AML-193 (cell line): ENCODE measurements around the gene ZFP69B.

Source experiments
- DNase-seq, 2 experiments: peaks; one replicate each; lab custom pipeline; 2025; lab: John Stamatoyannopoulos, UW

ZFP69B gene

GRCh38 chr1:40435876-40436275, 14.4 kb upstream of the ZFP69B start:
- DNase-seq = no peak

- DNase-seq = peak; percentile 16 to 22
Observed at GRCh38 chr1:40438391-40439015, 11.8 kb upstream of the ZFP69B start.

- DNase-seq = no peak
Observed at GRCh38 chr1:40439247-40439646, 11.0 kb upstream of the ZFP69B start.

- no peak for DNase-seq
Observed at GRCh38 chr1:40450495-40451237, 390 bp downstream of the ZFP69B start.

GRCh38 chr1:40451238-40451585, 936 bp downstream of the ZFP69B start:
- no peak for DNase-seq

GRCh38 chr1:40454873-40455272, 4.6 kb downstream of the ZFP69B start:
- DNase-seq = no peak

- DNase-seq = no peak
Observed at GRCh38 chr1:40462956-40463590, 12.8 kb downstream of the ZFP69B start.

- no peak for DNase-seq
Observed at GRCh38 chr1:40469327-40469726, 19.1 kb downstream of the ZFP69B start.

GRCh38 chr1:40475268-40475667, 25.0 kb downstream of the ZFP69B start:
- DNase-seq = no peak

GRCh38 chr1:40476924-40477677, 26.8 kb downstream of the ZFP69B start, which contains the start of gene ZFP69:
ZFP69 (plus strand) TSS chr1:40477290; CDS start chr1:40479362, 2,072 bp downstream.
- DNase-seq = peak; percentile 51 to 69

- peak; percentile 18 to 22 for DNase-seq
Observed at GRCh38 chr1:40477678-40478053, 27.4 kb downstream of the ZFP69B start.

- no peak for DNase-seq
Observed at GRCh38 chr1:40478276-40478675, 28.0 kb downstream of the ZFP69B start.

- no peak for DNase-seq
Observed at GRCh38 chr1:40479156-40479555, 28.9 kb downstream of the ZFP69B start.

GRCh38 chr1:40495315-40495903, 45.1 kb downstream of the ZFP69B start:
- DNase-seq = no peak

GRCh38 chr1:40502651-40503050, 52.4 kb downstream of the ZFP69B start:
- peak; percentile 43 to 44 for DNase-seq

- no peak for DNase-seq
Observed at GRCh38 chr1:40507973-40508372, 57.7 kb downstream of the ZFP69B start.

GRCh38 chr1:40508375-40509341, 58.4 kb downstream of the ZFP69B start, which contains the start of gene EXO5:
EXO5 (plus strand) TSS chr1:40508767; CDS start chr1:40514545, 5,778 bp downstream.
- DNase-seq = peak; percentile 80 to 87
